CD4-positive, alpha-beta T cell treated with Interleukin-6 at 100 ng/mL for 8 hours (primary cell): Measurements from ENCODE around the gene RUNX2.
A peak's percentile ranks its signal among the peaks of the same experiment; 100 is the strongest.
"Not testable (repeated sequence)": the region's sequence is repeated elsewhere in the genome, so short reads cannot be mapped to it uniquely, and the experiment has no call there.

ENCODE experiments used
- DNase-seq: peaks from one replicate; pipeline ENCODE4 v3.0.0-alpha.2; 2020; ENCODE audit warnings: mixed read lengths, low spot score

Gene RUNX2

DNA sequence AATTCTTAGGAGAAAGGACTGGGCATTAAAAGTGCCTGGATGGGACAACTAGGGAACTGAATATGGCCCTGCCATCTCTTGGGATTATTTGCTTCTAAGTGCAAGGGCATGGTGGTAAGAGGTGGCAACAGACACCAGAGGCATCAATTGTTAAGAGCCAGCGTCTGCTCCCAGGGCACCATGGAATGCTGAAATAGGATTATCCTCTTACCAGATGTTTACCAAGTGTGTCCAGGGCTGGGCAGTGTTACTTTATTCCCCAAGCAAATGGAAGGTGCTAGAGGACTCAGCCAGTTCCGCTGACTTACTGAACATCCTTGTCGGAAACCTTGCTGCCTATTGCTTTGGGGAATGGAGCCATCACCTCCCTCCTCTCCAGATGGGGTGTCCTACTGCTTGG lies 323.2 kb downstream of the RUNX2 start:
- no peak for DNase-seq

DNA sequence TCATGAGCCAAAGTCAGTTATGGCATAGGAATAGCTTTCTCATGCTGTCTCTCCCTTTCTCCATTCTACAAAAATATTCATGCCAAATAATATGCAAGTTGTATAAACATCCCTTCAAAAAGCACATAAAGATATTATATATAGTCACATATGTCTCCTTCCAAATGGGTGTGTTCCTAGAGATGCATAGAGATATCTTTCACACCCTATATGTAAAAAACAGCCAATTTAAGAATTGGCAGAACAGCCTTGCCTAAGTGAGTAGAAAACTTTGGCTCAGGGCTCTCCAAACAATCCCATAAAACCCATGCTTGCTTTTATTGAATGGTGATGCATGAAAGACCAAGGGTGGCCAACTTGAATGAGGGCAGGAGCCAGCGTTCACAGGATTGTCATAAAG lies 324.3 kb downstream of the RUNX2 start:
- DNase-seq, result no peak

DNA sequence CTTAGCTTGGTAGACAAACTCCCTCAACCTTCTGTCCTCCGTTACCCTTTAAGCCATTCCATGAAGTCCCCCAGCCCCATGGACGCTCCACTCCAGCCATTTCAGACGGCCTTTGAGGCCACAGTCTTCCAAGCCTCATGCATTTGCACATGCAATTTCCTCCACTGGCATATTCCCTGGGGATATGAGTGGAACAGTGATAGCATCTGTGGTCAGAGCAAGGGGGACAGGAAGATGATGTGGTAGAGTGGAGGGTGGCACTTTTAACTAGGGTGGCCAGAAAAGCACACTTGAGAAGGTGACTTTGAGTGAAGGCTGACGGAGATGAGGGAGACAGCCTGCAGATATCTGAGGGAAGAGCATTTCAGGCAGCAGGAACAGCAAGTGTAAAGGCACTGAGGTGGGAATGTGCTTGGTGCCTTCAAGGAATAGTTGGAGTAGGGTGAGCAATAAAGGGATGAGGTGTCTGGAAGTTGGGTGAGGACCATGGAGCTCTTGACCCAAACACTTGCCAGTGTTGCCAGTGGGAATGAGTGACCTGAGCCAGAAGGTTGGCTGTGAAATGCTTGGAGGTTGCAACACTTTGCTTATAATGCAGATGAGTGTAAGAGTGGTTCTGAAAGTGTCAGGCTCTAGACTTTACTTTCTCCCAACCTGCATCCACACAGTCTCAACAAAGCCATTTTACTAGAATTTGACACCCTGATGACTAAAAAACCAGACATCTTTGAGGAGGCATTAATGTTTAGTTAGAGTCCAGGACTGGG lies 325.2 kb downstream of the RUNX2 start:
- DNase-seq, result no peak

DNA sequence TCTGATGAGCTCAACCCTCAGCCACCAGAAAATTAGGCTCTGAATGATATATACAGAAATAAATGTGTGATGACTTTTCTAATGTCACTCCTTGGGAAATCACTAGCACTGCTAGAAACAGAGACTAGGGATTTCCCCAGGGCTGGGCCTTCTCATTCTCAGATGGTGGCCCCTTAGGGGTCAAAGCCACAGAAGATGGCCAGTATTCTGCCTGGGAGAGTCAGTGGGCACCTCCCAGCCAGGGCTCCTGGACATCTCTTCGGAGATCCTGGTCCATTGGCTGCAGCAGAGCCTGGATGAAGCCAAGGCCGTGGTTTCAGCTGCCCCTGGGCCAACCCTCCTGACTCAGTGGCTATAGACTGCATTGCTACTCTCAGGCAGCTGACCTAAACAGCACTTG lies 326.5 kb downstream of the RUNX2 start:
- no peak for DNase-seq

DNA sequence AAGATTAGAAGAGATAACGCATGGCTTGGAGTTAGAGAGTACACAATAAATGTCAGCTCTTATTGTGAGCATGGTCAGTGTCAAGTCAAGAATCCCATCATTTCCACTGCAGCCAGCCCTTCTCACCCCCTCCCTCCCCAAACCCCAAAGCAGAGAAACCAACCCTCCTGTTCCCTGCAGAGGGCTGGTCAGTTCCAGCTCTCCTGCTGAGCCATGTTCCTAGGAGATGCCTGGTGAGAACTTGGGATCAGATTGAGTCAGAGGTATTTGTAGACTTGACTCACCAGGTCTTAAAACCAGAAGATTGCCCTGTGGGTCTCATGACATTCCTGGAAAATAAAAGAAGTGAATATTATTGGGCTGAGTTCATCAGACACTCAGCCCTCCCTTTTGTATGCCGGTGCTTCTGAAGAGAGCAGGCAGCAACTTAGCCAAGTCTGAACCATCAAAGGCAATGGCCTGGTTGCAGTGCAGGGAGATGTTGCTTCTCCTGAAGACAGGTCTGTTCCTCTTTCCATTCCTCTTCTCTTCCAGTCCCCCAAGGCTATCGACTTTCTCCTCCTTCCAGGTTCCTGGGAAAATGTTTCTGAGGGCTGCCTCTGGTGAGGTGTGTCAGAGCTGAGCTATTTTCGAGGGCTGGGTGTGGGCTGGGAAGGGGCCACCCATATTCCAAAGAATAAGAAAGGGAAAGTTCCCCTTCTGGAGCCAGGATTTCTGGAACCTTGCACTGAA lies 327.8 kb downstream of the RUNX2 start:
- no peak for DNase-seq

DNA sequence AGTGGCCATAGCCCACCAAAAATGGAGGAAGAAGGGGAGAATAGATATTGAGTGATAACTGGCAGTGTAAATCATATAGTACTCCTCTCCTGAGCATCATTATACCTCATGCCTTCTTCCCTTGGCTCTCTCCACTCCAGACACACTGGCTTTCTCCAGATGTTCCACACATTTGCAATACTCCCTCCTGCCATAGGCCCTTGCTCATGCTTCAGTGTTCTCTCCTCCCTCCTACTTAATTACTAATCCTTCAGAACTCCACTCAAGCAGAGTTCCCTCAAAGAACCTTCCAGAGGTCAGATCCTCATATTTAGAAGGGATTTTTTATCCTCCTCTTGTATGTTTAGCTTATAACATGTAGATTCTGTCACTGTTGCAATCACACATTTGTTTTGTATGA lies 329.1 kb downstream of the RUNX2 start:
- no peak for DNase-seq

DNA sequence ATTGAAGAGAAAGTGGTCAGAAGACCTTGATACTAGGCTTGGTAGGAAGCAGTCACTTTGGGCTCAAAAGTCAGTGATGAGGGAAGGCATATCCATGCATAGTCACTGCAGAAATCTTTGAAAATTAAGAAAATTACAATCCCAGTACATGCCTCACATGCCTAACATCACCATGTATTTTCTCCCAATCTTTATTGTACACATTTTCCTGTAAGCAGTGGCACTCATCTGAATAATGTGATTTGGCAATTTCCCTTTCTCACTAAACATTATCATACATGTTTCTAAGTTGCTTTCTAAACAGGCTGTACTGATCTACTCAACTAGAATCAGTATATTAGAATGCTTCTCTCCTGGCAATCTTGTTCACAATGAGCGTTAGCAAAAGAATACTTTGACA lies 330.3 kb downstream of the RUNX2 start:
- no peak for DNase-seq

DNA sequence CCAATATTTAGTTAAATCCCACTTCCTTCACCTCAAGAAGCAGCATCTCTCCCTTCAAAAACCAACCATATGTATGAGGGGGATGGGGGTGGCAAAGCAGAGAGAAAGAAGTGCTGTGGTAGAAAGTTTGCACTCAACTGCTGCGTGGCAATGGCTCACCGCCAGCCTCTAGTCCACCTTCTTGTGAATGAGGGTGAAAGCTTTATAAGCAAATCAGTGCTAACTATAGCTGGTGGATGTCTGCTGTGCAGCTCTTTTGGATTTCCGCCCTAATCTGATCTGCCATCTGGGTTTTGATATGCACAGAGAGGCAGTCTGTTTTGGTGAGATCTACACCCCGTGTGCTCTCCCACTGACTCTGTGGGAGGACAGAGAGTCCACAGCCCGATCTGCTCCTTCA lies 330.8 kb downstream of the RUNX2 start:
- no peak for DNase-seq

DNA sequence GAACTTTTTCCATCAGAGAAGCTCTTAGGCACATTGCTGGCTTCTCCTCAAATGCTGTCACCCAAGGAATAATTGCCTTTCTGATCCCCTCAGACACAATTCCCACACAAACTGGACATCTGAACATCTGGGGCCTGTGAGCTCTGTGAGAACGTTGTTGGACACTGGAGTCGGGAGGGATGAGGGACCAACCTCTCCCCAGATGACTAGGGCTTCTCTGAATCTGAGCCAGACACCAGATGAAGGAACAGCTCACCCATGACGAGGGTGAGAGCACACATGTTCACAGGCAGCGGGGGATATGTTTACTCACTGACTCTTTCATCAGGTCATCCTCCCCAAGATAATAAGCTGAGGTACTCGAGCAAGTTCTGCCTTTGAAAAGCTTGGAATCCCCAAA lies 333.5 kb downstream of the RUNX2 start:
- DNase-seq, result no peak

DNA sequence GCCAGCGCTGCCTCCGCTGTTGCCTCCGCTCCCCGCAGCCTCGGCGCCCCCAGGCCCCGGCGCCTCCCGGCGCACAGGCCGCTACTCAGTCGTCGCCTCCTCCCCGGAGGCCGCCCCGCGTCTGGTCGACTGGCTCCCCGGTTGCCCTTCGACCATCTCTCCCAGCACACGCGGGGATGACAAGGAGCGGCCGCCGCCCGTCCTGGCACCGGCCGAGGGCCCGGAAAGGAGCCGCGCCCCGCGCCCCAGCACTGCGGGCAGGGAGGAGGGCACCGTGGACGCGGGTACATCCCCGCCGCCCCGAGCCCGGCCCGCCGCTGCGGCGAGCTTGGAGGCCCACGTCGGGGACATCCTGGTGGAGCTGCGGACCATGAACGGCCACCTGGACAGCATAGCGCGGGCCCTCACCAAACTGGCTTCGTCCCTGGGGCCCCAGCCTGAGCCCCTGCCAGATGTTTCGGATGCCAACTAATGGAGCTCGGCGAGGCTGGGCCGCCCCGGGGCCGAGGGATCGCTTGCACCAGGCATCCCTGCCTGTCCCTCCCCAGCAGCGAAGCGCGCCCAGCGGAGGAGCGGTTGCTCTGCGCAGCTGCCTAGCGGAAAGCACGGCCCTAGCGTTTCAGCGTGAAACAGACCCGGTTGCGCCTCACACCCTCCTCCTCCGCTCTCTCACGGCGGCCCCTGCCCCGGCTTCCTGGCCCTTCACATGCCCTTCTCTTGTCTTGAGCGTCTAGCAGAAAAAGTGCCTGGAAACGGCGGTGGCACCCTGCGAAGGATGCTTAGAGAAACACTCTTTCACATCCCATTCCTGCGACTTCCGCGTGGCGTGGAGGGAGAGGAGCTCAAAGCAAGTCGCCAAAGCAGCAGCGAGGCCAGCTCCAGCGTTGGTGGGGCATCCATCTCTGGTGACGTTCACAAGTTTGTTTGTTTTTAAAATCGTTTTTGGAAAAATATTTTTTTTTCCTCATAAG lies 335.4 kb downstream of the RUNX2 start:
- peak; percentile 38 for DNase-seq

DNA sequence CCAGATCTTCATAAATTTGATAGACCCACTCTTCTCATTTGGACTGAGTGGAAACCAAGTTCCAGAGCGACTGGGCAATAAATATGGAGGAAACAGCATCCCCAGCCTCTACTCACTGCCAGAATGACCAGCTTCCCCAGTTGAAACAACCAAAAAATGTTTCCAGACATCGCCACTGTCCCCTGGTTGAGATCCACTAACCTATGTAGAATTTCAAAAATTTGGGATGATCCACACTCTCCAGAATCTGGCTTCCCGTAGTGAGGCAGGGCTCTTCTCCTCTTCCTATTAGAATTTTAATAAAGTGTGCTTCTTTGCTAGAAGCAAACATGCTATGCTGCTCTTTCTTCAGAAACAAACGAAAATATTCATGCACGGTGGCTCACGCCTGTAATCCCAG lies 336.6 kb downstream of the RUNX2 start:
- no peak for DNase-seq

DNA sequence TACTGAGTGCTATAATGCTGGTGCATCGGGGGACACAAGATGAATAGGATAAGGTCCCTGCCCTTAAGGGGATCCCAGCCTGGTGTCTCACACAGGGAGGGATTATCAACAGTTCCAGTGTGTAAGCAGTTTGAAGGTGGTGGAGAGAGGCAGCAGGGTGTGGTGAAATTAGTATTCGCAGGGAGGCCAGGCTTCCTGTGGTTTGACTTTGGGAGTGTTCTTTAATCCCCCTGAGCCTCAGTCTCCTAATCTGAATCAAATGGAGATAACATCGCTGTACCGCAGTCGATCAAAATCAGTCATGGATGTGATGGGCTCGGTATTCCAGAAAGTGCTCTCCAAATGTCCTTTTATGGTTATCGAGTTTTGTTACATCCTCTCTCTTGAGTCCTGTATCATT lies 337.7 kb downstream of the RUNX2 start:
- DNase-seq, result no peak

DNA sequence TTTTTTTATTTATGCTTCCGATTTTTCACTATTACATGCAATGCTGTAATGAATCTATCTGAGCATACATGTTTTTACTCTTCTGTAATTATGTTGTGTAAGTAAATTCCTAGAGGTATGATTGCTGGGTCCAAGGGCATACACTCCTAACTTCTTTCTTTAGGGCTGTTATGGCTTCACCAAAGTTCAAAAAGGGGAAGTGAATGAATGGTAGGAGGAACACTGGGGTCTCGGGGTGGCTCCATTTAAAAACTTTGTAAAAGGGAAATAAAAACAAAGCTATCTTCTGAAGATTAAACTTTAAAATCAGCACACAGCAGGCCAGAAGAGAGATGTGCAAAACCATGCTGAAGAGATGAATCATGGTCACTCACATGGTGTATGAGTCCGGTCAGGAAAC lies 338.7 kb downstream of the RUNX2 start:
- no peak for DNase-seq

DNA sequence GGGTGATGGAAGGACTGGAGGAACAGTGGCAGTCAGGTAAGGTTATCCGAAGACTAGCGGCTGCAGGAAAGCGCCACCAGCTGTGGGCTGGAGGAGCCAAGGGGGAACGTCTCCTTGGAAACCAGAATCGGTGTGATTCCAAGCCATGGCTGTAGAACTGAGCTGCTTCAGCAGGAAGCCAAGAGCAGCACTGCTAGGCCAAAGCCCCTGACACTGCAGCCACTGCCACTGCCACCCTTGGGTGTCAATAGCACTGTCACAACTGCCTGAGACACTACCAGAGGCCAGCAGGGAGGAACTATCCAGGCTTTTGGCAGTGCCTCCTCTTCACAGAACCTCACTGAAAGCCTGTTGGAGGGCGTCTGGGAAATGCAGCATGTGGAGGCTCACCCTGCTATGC lies 339.2 kb downstream of the RUNX2 start:
- no peak for DNase-seq

DNA sequence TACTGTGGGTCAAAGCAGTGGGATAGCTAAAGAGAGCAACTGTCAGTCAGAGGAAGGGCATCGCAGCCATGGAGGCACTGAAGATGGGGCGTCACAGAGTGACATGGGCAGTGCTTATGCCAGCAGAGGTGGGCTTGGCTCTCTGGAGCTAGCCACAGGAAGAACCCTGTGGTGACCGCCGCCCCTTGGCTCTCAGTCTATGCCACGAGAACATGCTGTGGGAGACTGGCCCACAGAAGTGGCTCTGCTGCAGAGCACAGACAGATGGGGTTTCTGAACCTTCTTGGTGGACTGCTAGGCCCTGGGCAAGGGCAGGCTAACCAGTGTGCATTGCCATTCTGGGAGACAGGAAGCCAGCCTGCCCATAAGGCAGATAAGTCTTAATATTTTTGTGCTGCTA lies 339.6 kb downstream of the RUNX2 start:
- DNase-seq, result no peak

DNA sequence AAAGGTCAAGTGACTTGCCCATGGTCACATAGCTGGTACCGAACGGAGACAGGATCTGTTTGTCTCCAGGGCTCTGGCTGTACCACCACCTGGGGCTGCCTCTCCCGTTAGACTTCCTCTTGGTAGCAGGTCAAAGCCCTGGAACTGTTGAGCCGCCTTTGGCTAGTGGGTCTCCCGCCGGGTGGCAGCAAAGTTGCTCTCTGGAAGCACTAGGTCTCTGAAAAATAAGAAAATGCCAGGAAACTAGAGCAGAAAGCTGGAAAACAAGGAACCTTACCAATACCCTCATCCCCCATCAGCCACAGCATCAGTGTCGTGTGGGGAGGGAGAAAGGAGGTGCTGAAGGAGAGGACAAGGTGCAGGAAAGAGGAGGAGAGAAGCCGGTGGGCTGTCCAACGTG lies 340.6 kb downstream of the RUNX2 start:
- no peak for DNase-seq

DNA sequence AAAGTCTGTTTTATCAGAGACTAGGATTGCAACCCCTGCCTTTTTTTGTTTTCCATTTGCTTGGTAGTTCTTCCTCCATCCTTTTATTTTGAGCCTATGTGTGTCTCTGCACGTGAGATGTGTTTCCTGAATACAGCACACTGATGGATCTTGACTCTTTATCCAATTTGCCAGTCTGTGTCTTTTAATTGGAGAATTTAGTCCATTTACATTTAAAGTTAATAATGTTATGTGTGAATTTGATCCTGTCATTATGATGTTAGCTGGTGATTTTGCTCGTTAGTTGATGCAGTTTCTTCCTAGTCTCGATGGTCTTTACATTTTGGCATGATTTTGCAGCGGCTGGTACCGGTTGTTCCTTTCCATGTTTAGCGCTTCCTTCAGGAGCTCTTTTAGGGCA lies 345.0 kb downstream of the RUNX2 start:
- not testable (repeated sequence) for DNase-seq

DNA sequence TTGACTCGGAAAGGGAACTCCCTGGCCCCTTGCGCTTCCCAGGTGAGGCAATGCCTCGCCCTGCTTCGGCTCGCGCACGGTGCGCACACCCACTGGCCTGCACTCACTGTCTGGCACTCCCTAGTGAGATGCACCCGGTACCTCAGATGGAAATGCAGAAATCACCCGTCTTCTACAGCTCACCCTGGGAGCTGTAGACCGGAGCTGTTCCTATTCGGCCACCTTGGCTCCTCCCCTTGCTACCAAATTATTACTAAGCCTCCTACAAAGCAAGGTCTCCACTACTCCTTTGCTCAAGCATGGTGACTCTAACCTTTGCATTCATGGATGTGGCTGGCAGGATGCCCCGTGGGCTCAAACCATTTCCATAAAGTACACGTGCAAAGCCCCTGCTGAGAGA lies 347.0 kb downstream of the RUNX2 start:
- not testable (repeated sequence) for DNase-seq

DNA sequence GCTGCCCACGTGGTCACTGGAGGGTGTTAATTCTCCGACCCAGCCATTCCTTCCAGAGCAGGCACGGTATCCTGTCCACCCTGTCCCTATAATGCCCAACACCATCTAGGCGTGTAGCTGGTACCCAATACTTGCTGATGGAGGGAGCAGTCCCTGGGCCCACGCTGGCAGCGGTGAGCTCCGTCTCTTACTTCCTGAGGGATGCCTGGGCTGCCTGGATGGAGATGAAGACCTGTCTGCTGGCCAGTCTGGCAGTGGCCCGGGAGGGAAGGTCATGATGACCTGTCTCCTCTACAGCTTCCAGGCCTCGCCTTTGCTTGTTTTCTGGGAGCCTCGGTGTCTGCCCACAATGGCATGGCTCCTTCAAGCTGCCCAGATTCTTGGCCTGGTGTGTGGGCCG lies 347.5 kb downstream of the RUNX2 start:
- no peak for DNase-seq

DNA sequence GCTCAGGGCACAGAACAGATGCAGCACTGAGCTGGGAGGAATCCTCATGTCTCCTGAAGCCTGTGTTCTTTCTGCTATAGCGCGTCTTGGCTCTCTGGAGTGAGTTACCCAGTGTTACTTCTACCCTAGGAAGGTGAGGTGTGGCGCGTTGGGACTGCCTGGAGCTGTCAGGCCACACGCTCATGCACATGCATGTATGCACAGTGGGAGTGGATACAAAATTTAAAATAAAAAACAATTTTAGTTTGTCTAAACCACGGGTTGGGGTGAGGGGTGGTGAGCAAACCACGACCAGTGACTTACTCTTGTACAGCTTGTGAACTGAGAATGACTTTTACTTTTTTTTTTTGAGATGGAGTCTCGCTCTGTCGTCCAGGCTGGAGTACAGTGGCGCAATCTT lies 348.2 kb downstream of the RUNX2 start:
- DNase-seq, result no peak

DNA sequence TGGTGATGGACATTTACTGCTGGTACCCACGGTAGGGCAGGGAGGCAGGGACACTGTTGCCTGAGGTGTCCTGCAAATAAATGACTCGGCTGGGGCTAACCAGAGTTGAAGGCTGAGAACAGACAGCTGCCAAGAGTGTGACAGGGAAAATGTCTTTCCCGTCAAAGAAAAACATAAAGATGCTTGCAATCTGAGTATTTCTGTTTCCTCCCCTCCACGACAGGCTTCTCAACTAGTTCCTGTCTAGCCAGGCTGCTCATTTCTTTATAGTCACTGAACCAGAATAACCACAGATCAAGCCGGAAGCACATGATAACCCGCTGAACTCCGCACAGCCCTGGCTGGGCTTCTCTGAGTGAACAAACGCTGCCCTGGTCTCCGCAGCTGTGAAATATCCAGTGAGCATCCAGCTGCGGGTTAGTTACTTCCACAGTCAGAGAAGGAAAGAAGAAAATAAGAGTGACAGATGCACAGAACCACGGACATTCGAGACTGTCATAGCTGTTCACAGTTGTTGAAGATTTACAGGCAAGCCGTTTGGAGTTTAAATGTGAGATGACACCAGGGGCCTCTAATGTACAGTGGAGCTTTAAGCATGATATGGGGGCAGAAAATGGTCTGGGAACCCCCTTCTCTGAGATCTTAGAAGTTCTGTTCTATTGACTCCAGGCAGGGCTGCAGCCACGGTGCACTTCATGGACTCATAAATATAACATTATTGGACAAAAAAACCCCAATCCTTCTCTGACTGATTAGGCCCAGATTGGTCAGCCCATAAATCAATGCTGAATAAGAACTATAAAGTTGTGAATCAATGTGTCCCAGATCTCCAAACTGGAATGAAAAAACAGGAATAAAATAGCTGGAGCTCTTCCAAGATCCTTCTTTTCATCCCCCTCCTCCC lies 349.5 kb downstream of the RUNX2 start:
- peak; percentile 55 for DNase-seq

DNA sequence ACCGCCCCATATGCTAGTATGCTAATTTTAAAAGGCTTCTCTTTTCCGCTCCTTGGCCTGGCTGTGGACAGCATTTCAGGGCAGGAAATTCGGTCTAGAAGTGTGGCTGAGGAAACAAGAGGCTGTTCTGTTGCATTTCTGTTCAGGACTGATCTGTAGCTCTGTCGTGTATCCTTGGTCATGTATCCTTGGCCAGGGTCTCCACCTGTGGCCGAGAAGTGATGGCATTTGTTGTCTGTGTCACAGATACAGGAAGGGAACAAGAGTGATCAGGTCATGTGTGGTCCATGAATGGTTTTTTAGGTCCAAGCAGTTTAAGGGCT lies 350.1 kb downstream of the RUNX2 start:
- DNase-seq, result no peak
